IPS DF 6.9 (cell line): ENCODE measurements around the gene DEFB131B.
"Not testable (repeated sequence)": the region's sequence is repeated elsewhere in the genome, so short reads cannot be mapped to it uniquely, and the experiment has no call there.

Experiments
- DNase-seq: peaks from one replicate; pipeline ENCODE4 v3.0.0-alpha.2; 2013; ENCODE audit warnings: low read depth, low spot score
- H3K27ac ChIP-seq: one replicate; pipeline ENCODE4 v1.5.1; 2013; ENCODE audit warnings: low read length, control low read depth
- H3K27me3 ChIP-seq: 2 replicates; pipeline ENCODE4 v1.6.1; 2013; ENCODE audit warnings: mild to moderate bottlenecking, low read length; ENCODE audit not compliant: control insufficient read depth, insufficient read depth
- H3K36me3 ChIP-seq: 2 replicates; pipeline ENCODE4 v1.6.1; 2013; ENCODE audit warnings: low read length; ENCODE audit not compliant: control insufficient read depth, insufficient read depth
- H3K4me1 ChIP-seq: 2 replicates; pipeline ENCODE4 v1.6.1; 2013; ENCODE audit warnings: low read length; ENCODE audit not compliant: control insufficient read depth, insufficient read depth
- H3K4me3 ChIP-seq: 2 replicates; pipeline ENCODE4 v1.5.1; 2013; ENCODE audit warnings: mild to moderate bottlenecking, low read length
- H3K9me3 ChIP-seq: 2 replicates; pipeline ENCODE4 v1.6.1; 2013; ENCODE audit warnings: low read length, inconsistent platforms; ENCODE audit not compliant: control insufficient read depth, insufficient read depth
- WGBS: extraction: QIAGEN DNeasy Blood & Tissue Kit; methylation state at CpG from one replicate; pipeline ENCODE4 v1.1.7; 2013; ENCODE audit warnings: mixed read lengths, missing lambda C conversion rate; ENCODE audit not compliant: insufficient read length, insufficient coverage; 5-methylcytosine and 5-hydroxymethylcytosine counted together

The DEFB131B gene, protein sequence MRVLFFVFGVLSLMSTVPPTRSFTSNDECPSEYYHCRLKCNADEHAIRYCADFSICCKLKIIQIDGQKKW

DNA sequence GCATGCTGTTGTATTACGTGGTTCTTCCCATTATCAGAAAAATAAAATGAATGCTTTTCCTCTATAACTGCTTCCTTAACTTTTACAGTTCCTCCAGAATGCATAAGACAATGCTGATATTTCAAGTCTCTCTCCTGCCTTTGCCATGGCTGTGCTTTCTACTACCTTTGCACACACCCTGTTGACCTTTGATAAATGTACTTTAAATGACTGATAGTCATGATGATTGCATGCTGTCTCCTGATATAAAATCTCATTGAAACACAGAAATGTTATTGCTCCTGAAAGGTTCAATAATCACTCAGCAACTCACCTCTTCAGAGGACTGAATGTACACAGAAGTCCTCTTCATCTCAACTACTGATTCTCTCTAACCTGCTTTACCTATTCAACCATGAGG lies at the start of gene DEFB131B:
Gene DEFB131B, plus strand, starts transcription at position 395 of the 400 bp plus-strand sequence. Its CDS starts 0 bp downstream, at position 395.
- not testable (repeated sequence) for H3K9me3 ChIP-seq, H3K27me3 ChIP-seq, H3K4me1 ChIP-seq, DNase-seq, H3K36me3 ChIP-seq, H3K27ac ChIP-seq, H3K4me3 ChIP-seq
- WGBS: no CpG with 5 or more reads among the region's 1 CpG

GRCh38 chr11:71829247-71829646 lies 49.0 kb upstream of the DEFB131B start:
- not testable (repeated sequence) for DNase-seq, H3K27me3 ChIP-seq, H3K36me3 ChIP-seq, H3K9me3 ChIP-seq, H3K4me3 ChIP-seq, H3K27ac ChIP-seq, H3K4me1 ChIP-seq
- WGBS: no CpG with 5 or more reads among the region's 3 CpGs

GRCh38 chr11:71829686-71830085 lies 48.6 kb upstream of the DEFB131B start:
- H3K9me3 ChIP-seq, DNase-seq, H3K4me1 ChIP-seq, H3K4me3 ChIP-seq, H3K36me3 ChIP-seq, H3K27ac ChIP-seq, H3K27me3 ChIP-seq: not testable (repeated sequence)
- WGBS: no CpG with 5 or more reads among the region's 3 CpGs

- not testable (repeated sequence) for H3K4me3 ChIP-seq, H3K27ac ChIP-seq, H3K4me1 ChIP-seq, H3K27me3 ChIP-seq, H3K36me3 ChIP-seq, H3K9me3 ChIP-seq, DNase-seq
- WGBS: no CpG with 5 or more reads among the region's 1 CpG
Observed at GRCh38 chr11:71832811-71833210, 45.4 kb upstream of the DEFB131B start, which contains the start of gene DEFB108B. Gene DEFB108B (plus strand): TSS chr11:71833200. CDS start chr11:71833200, 0 bp downstream.

DNA sequence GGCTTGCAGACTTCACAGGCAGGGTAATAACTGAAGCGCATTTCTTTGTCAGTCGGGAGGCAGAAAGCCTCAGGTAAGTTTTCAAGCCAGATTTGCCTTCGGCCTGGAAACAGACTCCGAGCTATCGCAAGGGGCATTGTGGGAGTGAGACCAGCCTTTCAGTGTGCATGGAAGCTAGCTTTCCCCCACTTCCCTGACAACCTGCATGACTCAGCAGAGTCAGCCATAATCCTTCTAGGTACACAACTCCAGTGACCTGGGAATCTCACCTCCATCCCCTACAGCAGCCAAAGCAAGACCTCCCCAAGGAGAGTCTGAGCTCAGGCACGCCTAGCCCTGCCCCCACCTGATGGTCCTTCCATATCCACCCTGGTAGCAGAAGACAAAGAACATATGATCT lies 35.5 kb upstream of the DEFB131B start:
- no CpG with 5 or more reads among the region's 6 CpGs for WGBS
- H3K4me3 ChIP-seq, H3K27me3 ChIP-seq: not testable (repeated sequence)

DNA sequence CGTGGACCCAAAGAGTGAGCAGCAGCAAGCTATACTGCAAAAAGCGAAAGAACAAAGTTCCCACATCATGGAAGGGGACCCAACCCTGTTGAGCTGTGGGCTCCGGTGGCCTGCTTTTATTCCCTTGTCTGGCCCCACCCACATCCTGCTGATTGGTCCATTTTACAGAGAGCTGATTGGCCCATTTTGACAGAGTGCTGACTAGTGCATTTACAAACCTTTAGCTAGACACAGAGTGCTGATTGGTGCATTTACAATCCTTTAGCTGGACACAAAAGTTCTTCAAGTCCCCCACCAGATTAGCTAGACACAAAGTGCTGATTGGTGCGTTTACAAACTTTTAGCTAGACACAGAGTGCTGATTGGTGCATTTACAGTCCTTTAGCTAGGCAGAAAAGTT lies 34.9 kb upstream of the DEFB131B start:
- not testable (repeated sequence) for H3K27ac ChIP-seq, H3K27me3 ChIP-seq, H3K4me1 ChIP-seq, DNase-seq, H3K36me3 ChIP-seq, H3K4me3 ChIP-seq, H3K9me3 ChIP-seq
- no CpG with 5 or more reads among the region's 4 CpGs for WGBS

More for the DNA sequence above, 35.5 kb upstream of the DEFB131B start:
- not testable (repeated sequence) for H3K4me1 ChIP-seq, H3K9me3 ChIP-seq, H3K27ac ChIP-seq, DNase-seq, H3K36me3 ChIP-seq

- no peaks in the 10 kb centered on the region for H3K36me3 ChIP-seq
- no peak overlapping the region for H3K27ac ChIP-seq
- no peaks in the 10 kb centered on the region for H3K27me3 ChIP-seq
- H3K4me1 ChIP-seq: no peaks in the 10 kb centered on the region
- WGBS: no CpG with 5 or more reads among the region's 15 CpGs
- H3K9me3 ChIP-seq: no peaks in the 10 kb centered on the region
- DNase-seq: peak; percentile 18
- H3K4me3 ChIP-seq: no peak overlapping the region
Observed at GRCh38 chr11:71843858-71844257, 34.4 kb upstream of the DEFB131B start.

DNA sequence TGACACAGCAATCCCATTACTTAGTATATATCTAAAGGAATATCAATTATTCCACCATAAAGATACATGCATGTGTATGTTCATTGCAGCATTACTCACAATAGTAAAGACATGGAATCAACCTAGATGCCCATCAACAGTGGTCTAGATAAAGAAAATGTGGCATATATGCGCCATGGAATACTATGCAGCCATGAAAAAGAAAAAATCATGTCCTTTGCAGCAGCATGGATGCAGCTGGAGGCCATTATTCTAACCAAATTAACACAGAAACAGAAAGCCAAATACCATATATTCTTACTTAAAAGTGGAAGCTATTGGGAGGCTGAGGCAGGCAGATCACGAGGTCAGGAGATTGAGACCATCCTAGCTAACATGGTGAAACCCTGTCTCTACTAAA lies 24.4 kb upstream of the DEFB131B start:
- no CpG with 5 or more reads among the region's 2 CpGs for WGBS
- not testable (repeated sequence) for H3K27ac ChIP-seq, DNase-seq, H3K36me3 ChIP-seq, H3K27me3 ChIP-seq, H3K4me3 ChIP-seq, H3K9me3 ChIP-seq, H3K4me1 ChIP-seq

GRCh38 chr11:71855880-71856279 lies 22.4 kb upstream of the DEFB131B start:
- DNase-seq, H3K27me3 ChIP-seq, H3K36me3 ChIP-seq, H3K4me3 ChIP-seq, H3K4me1 ChIP-seq, H3K9me3 ChIP-seq, H3K27ac ChIP-seq: not testable (repeated sequence)
- WGBS: no CpG with 5 or more reads among the region's 2 CpGs

DNA sequence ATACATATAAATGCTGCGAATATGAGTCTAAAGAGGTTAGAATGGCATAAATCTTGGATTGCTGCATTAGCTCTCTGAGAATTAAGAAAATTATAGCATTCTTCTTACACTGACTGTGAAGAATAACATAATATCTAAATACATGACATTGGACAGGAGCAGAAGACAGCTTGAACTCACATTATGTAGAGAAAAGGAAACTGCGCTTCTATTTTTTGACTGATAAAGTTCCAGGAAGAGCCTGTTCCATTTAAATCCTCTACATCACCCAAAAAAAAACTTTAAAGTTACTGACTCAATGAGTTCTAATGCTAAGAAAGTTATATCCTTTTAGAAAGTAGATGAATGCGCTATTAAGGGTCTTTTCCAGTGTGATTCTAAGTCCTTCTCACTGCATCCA lies 17.4 kb upstream of the DEFB131B start:
- H3K9me3 ChIP-seq, H3K4me1 ChIP-seq, H3K27ac ChIP-seq, DNase-seq, H3K36me3 ChIP-seq, H3K27me3 ChIP-seq, H3K4me3 ChIP-seq: not testable (repeated sequence)
- WGBS: no CpG with 5 or more reads among the region's 3 CpGs

- H3K36me3 ChIP-seq, H3K27me3 ChIP-seq, H3K4me3 ChIP-seq, H3K27ac ChIP-seq, H3K9me3 ChIP-seq, H3K4me1 ChIP-seq: not testable (repeated sequence)
- peak; percentile 70 for DNase-seq
- no CpG with 5 or more reads among the region's 3 CpGs for WGBS
Observed at GRCh38 chr11:71863978-71864627, 14.2 kb upstream of the DEFB131B start.
